Lung (tissue), 12 donors: Measurements from ENCODE around the gene CELF2. TPM values are rescaled to one million over a fixed set of nuclear protein-coding genes. Genes with fewer than 3 reads are reported as not detected.

Experiments
- ATAC-seq: fragments of 200-7000 bp; cut with Tn5 transposase; one replicate; pipeline ENCODE4 v1.9.1; 2020; ENCODE audit warnings: moderate number of reproducible peaks; ENCODE audit not compliant: insufficient read depth, low FRiP score
- DNase-seq, 3 donors: peaks; one replicate each; pipeline ENCODE4 v3.0.0-alpha.2; 2013 to 2017
- H3K27ac ChIP-seq, 2 donors: one replicate each; pipeline ENCODE4 v1.5.1; 2013; ENCODE audit warnings: mild to moderate bottlenecking in 2 of 2, moderate library complexity in 2 of 2, control low read depth in 1 of 2, inconsistent platforms in 1 of 2, low read depth in 1 of 2, low read length in 1 of 2
- H3K27me3 ChIP-seq, 3 donors: one replicate each; pipeline ENCODE4 v1.5.1; 2013; ENCODE audit warnings: low read length in 2 of 3; ENCODE audit not compliant: control insufficient read depth in 3 of 3, insufficient read depth in 3 of 3
- H3K36me3 ChIP-seq, 4 donors: one replicate each; pipeline ENCODE4 v1.5.1; 2013; ENCODE audit warnings: low read length in 4 of 4, mild to moderate bottlenecking in 1 of 4, moderate library complexity in 1 of 4; ENCODE audit not compliant: control insufficient read depth in 4 of 4, insufficient read depth in 4 of 4
- H3K4me1 ChIP-seq, 5 donors: one replicate each; pipeline ENCODE4 v1.5.1; 2013; ENCODE audit warnings: low read length in 5 of 5, mild to moderate bottlenecking in 2 of 5, moderate library complexity in 1 of 5; ENCODE audit not compliant: control insufficient read depth in 5 of 5, insufficient read depth in 5 of 5
- H3K4me3 ChIP-seq: one replicate; pipeline ENCODE4 v1.5.1; 2013; ENCODE audit warnings: mild to moderate bottlenecking, control low read depth, moderate library complexity
- H3K9ac ChIP-seq, 2 donors: one replicate each; pipeline ENCODE4 v1.5.1; 2013; ENCODE audit warnings: low read length in 2 of 2, control low read depth in 1 of 2; ENCODE audit not compliant: insufficient read depth in 1 of 2
- H3K9me3 ChIP-seq, 4 donors: one replicate each; pipeline ENCODE4 v1.5.1; 2013; ENCODE audit warnings: low read length in 3 of 4, mild to moderate bottlenecking in 1 of 4, moderate library complexity in 1 of 4; ENCODE audit not compliant: control insufficient read depth in 4 of 4, insufficient read depth in 3 of 4
- CTCF ChIP-seq: IDR thresholded peaks from 2 replicates; pipeline ENCODE4 v1.5.1; 2012; ENCODE audit warnings: mild to moderate bottlenecking; ENCODE audit errors: control extremely low read depth, extremely low read depth
- WGBS, 2 donors: extraction: QIAGEN DNeasy Blood & Tissue Kit; methylation state at CpG; one replicate each; pipeline ENCODE4 v1.1.7; 2013; 5-methylcytosine and 5-hydroxymethylcytosine counted together
- polyA plus RNA-seq, 2 donors: library from polyadenylated mRNA; stranded (reverse); fragments of 200-250 nt; gene quantifications; one replicate each; pipeline ENCODE4 v1.2.1, GENCODE V29; 2013
- total RNA-seq, 2 donors: library from RNA; depleted of rRNA in 1 of 2; stranded (reverse); fragments of >200 nt in 1 of 2; gene quantifications; one replicate each; pipeline ENCODE4 v1.2.1, GENCODE V29; 2014 to 2021
- donor health status: control.
- donor health status: control.
- donor health status: Bipolar disorder and iron deficiency.
- donor health status: healthy.
- donor health status: DM: yes; HTN: yes; CAD: no.

The CELF2 gene
- total and polyA plus RNA-seq, 4 donors: 13.6 to 115 (median 63.7) TPM

GRCh38 chr10:11017000-11017569 lies 587 bp upstream of the CELF2 start:
- Histone ChIP-seq H3K4me3 (peak overlapping the region; percentile 79), H3K4me1 (peaks cover 6 to 40% (median 16%) of the 10 kb centered on the region in 5 donors), H3K27me3 (no peaks in the 10 kb centered on the region), H3K9ac (peak overlapping the region in 1 of 2 donors; percentile 75), H3K9me3 (no peaks in the 10 kb centered on the region), H3K27ac (peak overlapping the region; percentile 98 to 99), H3K36me3 (no peaks in the 10 kb centered on the region)
- ATAC-seq (peak; percentile 40), DNase-seq (no peak)
- no peak for TF ChIP-seq CTCF
- 18 to 19% methylated on average over 19 of the region's 19 CpGs for WGBS, 2 donors

- no peaks in the 10 kb centered on the region for H3K9me3 ChIP-seq
- no peak for TF ChIP-seq CTCF
- H3K4me3 ChIP-seq: peak overlapping the region; percentile 79
- DNase-seq (peak in 1 of 3 donors; percentile 45), ATAC-seq (peak; percentile 5)
- no peaks in the 10 kb centered on the region for H3K27me3 ChIP-seq
- peaks cover 4 to 33% (median 13%) of the 10 kb centered on the region in 5 donors for H3K4me1 ChIP-seq
- H3K36me3 ChIP-seq: no peaks in the 10 kb centered on the region
- 2 to 3% methylated on average over 35 to 57 of the region's 57 CpGs for WGBS, 2 donors
- peak overlapping the region; percentile 13 to 69 for H3K9ac ChIP-seq
- H3K27ac ChIP-seq: peak overlapping the region; percentile 98 to 99
Measured at GRCh38 chr10:11018432-11018841, 765 bp downstream of the CELF2 start.

GRCh38 chr10:11018855-11019631 lies 1.4 kb downstream of the CELF2 start:
- Histone ChIP-seq H3K4me3 (peak overlapping the region; percentile 67), H3K4me1 (peaks cover 4 to 30% (median 12%) of the 10 kb centered on the region in 5 donors), H3K9me3 (no peaks in the 10 kb centered on the region), H3K9ac (peak overlapping the region in 1 of 2 donors; percentile 69), H3K36me3 (no peaks in the 10 kb centered on the region), H3K27ac (peak overlapping the region; percentile 98 to 99), H3K27me3 (no peaks in the 10 kb centered on the region)
- no peak for TF ChIP-seq CTCF
- 26 to 34% methylated on average over 11 of the region's 11 CpGs for WGBS, 2 donors
- ATAC-seq: no peak
- peak in 1 of 3 donors; percentile 40 for DNase-seq
